Measurements from ENCODE around the gene MRPS2. TPM values are rescaled to one million over a fixed set of nuclear protein-coding genes. Genes with fewer than 3 reads are reported as not detected.
"Not testable (repeated sequence)": the region's sequence is repeated elsewhere in the genome, so short reads cannot be mapped to it uniquely, and the experiment has no call there.

The MRPS2 gene
- total RNA-seq, 2 experiments from 2014 or later, result 20.8 to 23.2 TPM

DNA sequence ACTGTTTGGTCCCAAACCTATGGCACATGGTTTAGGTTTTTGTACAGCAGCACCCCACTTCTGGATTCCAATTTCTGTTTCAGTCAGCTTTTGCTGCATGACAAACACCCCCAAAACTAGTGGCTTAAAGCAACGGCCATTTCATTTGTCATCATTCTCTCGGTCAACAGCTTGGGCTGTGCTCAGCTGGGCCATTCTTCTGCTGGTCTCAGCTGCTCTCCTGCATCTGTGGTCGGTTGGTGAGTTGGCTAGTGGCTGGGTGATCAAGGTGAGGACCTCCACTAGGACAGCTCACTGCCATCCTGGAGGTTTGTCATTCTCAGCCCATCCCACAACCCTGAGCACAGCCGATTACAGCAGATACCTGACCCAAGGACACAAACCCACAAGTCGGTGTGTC lies 45.7 kb upstream of the MRPS2 start:
- Mint-ChIP-seq H3K27ac (no peak overlapping the region), H3K4me3 (no peak overlapping the region), H3K9me3 (no peaks in the 10 kb centered on the region), H3K36me3 (ENCODE audit: low read depth) (no peaks in the 10 kb centered on the region), H3K4me1 (ENCODE audit: low read depth) (no peaks in the 10 kb centered on the region), H3K27me3 (peaks cover 26% of the 10 kb centered on the region)
- Histone ChIP-seq H3K9me3 (ENCODE audit: control insufficient read depth in 1 of 2, insufficient read depth in 1 of 2, low read length in 2 of 2) (peaks cover 0 to 6% of the 10 kb centered on the region in 2 experiments), H3K27ac (ENCODE audit: low read depth in 1 of 2, low read length in 2 of 2) (no peak overlapping the region), H3K36me3 (ENCODE audit: insufficient read depth, low read length) (no peaks in the 10 kb centered on the region), H3K4me1 (ENCODE audit: insufficient read depth, low read length) (no peaks in the 10 kb centered on the region), H3K27me3 (ENCODE audit: control insufficient read depth in 1 of 2, insufficient read depth in 2 of 2, low read length in 2 of 2) (peaks cover 0 to 2% of the 10 kb centered on the region in 2 experiments), H3K4me3 (ENCODE audit: low read length) (no peak overlapping the region)
- ChIA-PET POLR2A (no interaction called here), CTCF (no interaction called here)
- TF ChIP-seq, protein P1, sequence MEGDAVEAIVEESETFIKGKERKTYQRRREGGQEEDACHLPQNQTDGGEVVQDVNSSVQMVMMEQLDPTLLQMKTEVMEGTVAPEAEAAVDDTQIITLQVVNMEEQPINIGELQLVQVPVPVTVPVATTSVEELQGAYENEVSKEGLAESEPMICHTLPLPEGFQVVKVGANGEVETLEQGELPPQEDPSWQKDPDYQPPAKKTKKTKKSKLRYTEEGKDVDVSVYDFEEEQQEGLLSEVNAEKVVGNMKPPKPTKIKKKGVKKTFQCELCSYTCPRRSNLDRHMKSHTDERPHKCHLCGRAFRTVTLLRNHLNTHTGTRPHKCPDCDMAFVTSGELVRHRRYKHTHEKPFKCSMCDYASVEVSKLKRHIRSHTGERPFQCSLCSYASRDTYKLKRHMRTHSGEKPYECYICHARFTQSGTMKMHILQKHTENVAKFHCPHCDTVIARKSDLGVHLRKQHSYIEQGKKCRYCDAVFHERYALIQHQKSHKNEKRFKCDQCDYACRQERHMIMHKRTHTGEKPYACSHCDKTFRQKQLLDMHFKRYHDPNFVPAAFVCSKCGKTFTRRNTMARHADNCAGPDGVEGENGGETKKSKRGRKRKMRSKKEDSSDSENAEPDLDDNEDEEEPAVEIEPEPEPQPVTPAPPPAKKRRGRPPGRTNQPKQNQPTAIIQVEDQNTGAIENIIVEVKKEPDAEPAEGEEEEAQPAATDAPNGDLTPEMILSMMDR (IDR thresholded peaks at IDR 0.05), result no peak
- intact Hi-C loops (cut with DNase I, micrococcal nuclease), result no loop called here
- DNase-seq (no peak), ATAC-seq (ENCODE audit: poor library complexity) (no peak)

DNA sequence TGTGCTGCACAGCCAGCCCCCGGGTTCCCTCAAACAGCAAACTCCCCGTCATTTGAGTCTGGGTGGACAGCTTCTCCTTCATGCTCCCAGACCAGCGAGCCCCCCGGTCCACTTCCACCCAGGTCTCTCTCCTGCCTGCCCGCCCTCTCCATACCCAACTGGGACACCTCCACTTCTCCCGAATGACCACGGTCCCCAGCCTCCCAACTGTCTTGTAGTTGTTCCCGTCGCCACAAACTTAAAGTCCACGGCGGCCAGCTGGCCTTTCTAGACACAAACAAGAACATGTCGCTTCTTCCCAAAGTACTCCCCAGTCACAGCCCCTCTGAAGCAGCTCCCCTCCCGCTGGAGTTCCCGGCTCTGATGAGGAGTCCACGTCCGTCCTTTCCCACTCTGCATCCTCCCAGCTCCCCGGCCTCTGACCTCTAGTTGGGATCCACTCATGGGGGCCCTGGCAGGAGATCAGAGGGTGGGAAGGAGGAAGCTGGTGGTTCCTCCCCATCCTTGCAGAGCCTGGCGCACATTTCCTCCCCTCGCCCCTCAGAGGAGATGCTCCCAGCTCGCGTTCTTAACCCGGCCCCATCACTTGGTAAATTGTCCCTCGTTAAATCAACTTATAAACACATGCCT lies 45.0 kb upstream of the MRPS2 start:
- H3K4me1 ChIP-seq (ENCODE audit: insufficient read depth, low read length), result no peaks in the 10 kb centered on the region
- intact Hi-C loops (cut with DNase I, micrococcal nuclease), result no loop called here
- H3K9me3 Mint-ChIP-seq, result no peaks in the 10 kb centered on the region
- H3K27me3 ChIP-seq (ENCODE audit: control insufficient read depth in 1 of 2, insufficient read depth in 2 of 2, low read length in 2 of 2), result peaks cover 0 to 2% of the 10 kb centered on the region in 2 experiments
- CTCF ChIA-PET, result interaction anchor here (0.5 kb wide), 1 partner anchor 165 kb away, joined by 3 read pairs; no protein-coding TSS in a partner anchor
- ATAC-seq (ENCODE audit: poor library complexity) (no peak), DNase-seq (no peak)
- H3K27ac Mint-ChIP-seq, result no peak overlapping the region
- no peak overlapping the region for H3K27ac ChIP-seq (ENCODE audit: low read depth in 1 of 2, low read length in 2 of 2)
- H3K9me3 ChIP-seq (ENCODE audit: control insufficient read depth in 1 of 2, insufficient read depth in 1 of 2, low read length in 2 of 2), result peaks cover 0 to 6% of the 10 kb centered on the region in 2 experiments
- POLR2A ChIA-PET, result no interaction called here
- no peaks in the 10 kb centered on the region for H3K36me3 Mint-ChIP-seq (ENCODE audit: low read depth)
- no peaks in the 10 kb centered on the region for H3K36me3 ChIP-seq (ENCODE audit: insufficient read depth, low read length)
- TF ChIP-seq, protein P1 (IDR thresholded peaks at IDR 0.05), result no peak
- H3K27me3 Mint-ChIP-seq, result peaks cover 31% of the 10 kb centered on the region
- no peaks in the 10 kb centered on the region for H3K4me1 Mint-ChIP-seq (ENCODE audit: low read depth)
- H3K4me3 ChIP-seq (ENCODE audit: low read length), result no peak overlapping the region
- no peak overlapping the region for H3K4me3 Mint-ChIP-seq

DNA sequence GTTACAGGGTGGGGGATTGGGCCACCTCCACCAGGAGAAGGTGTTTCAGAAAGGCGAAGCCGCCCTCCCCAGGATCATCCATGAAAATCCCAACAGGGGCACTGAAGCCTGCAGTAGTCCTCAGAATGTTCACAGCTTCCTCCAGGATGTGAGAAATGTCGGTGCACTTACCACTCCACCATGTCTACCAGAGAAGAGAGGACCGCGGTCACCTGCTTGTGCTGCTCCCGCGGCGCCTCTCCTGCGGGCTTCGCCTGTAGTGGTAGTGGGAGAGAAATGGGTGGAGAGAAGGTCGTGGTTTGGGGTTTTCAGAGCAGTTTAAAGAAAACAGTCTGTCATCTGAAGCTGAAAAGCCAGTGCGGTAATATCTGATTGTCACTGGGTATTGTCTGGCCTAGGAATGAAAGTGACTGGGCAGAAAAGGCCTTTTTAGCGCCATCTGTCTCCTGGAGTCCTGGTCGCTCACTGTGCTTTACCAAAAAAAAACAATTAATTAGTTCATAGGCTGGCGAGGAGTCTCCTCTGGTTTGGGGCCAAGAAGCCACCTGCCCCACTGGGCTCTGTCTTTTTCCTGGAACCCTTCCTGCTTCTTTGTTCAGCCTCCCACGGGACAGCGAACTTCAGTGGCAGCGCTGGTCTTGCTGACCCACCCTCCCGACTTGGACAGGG lies 43.9 kb upstream of the MRPS2 start:
- H3K27me3 ChIP-seq (ENCODE audit: control insufficient read depth in 1 of 2, insufficient read depth in 2 of 2, low read length in 2 of 2), result peaks cover 0 to 2% of the 10 kb centered on the region in 2 experiments
- H3K27ac ChIP-seq (ENCODE audit: low read depth in 1 of 2, low read length in 2 of 2), result no peak overlapping the region
- DNase-seq (no peak), ATAC-seq (ENCODE audit: poor library complexity) (no peak)
- Mint-ChIP-seq H3K27me3 (peaks cover 38% of the 10 kb centered on the region), H3K4me1 (ENCODE audit: low read depth) (no peaks in the 10 kb centered on the region), H3K27ac (no peak overlapping the region), H3K9me3 (no peaks in the 10 kb centered on the region), H3K36me3 (ENCODE audit: low read depth) (no peaks in the 10 kb centered on the region), H3K4me3 (no peak overlapping the region)
- peaks cover 0 to 6% of the 10 kb centered on the region in 2 experiments for H3K9me3 ChIP-seq (ENCODE audit: control insufficient read depth in 1 of 2, insufficient read depth in 1 of 2, low read length in 2 of 2)
- ChIA-PET POLR2A (no interaction called here), CTCF (no interaction called here)
- H3K4me1 ChIP-seq (ENCODE audit: insufficient read depth, low read length), result no peaks in the 10 kb centered on the region
- TF ChIP-seq, protein P1 (IDR thresholded peaks at IDR 0.05), result no peak
- H3K4me3 ChIP-seq (ENCODE audit: low read length), result no peak overlapping the region
- intact Hi-C loops (cut with DNase I, micrococcal nuclease), result no loop called here
- H3K36me3 ChIP-seq (ENCODE audit: insufficient read depth, low read length), result no peaks in the 10 kb centered on the region

DNA sequence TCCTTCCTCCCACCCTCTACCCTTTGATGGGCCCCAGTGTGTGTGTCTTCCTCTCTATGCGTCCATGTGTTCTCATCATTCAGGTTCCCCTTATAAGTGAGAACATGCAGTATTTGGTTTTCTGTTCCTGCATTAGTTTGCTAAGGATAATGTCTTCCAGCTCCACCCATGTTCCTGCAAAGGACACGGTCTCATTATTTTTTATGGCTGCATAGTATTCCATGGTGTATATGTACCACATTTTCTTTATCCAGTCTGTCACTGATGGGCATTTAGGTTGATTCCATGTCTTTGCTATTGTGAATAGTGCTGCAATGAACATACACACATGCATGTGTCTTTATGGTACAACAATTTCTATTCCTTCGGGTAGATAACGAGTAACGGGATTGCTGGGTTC lies 42.0 kb upstream of the MRPS2 start:
- H3K4me1 Mint-ChIP-seq (ENCODE audit: low read depth); H3K4me1 ChIP-seq (ENCODE audit: insufficient read depth, low read length); H3K36me3 ChIP-seq (ENCODE audit: insufficient read depth, low read length); H3K27ac Mint-ChIP-seq; H3K9me3 ChIP-seq (ENCODE audit: control insufficient read depth in 1 of 2, insufficient read depth in 1 of 2, low read length in 2 of 2); H3K27me3 ChIP-seq (ENCODE audit: control insufficient read depth in 1 of 2, insufficient read depth in 2 of 2, low read length in 2 of 2); H3K4me3 ChIP-seq (ENCODE audit: low read length); ATAC-seq (ENCODE audit: poor library complexity); CTCF ChIA-PET; DNase-seq; H3K27ac ChIP-seq (ENCODE audit: low read depth in 1 of 2, low read length in 2 of 2); POLR2A ChIA-PET; intact Hi-C loops (cut with DNase I, micrococcal nuclease); H3K4me3 Mint-ChIP-seq; H3K36me3 Mint-ChIP-seq (ENCODE audit: low read depth); H3K9me3 Mint-ChIP-seq: not testable (repeated sequence)
- peaks cover 44% of the 10 kb centered on the region for H3K27me3 Mint-ChIP-seq

All from CD4-positive, alpha-beta T cell (primary cell).